GM21526 (cell line): ENCODE results near the gene MCL1.

Source experiments
- ATAC-seq: cut with Tn5 transposase; IDR thresholded peaks from one replicate; pipeline ENCODE4 v1.9.1; 2021; ENCODE audit warnings: moderate library complexity; ENCODE audit not compliant: unreplicated experiment, low FRiP score

The MCL1 gene

GRCh38 chr1:150558761-150559655, 20.4 kb downstream of the MCL1 start:
- no peak for ATAC-seq

GRCh38 chr1:150558303-150558704, 21.1 kb downstream of the MCL1 start:
- ATAC-seq: no peak

GRCh38 chr1:150557813-150558212, 21.6 kb downstream of the MCL1 start:
- no peak for ATAC-seq

- ATAC-seq: no peak
These were observed 22.3 kb downstream of the MCL1 start for GRCh38 chr1:150557065-150557600.

GRCh38 chr1:150555971-150556865, 23.2 kb downstream of the MCL1 start:
- no peak for ATAC-seq

- no peak for ATAC-seq
These were observed 24.0 kb downstream of the MCL1 start for GRCh38 chr1:150555198-150555970.

- no peak for ATAC-seq
These were observed 25.3 kb downstream of the MCL1 start for GRCh38 chr1:150554086-150554452.

- ATAC-seq: no peak
These were observed 25.9 kb downstream of the MCL1 start for GRCh38 chr1:150553392-150554085.

GRCh38 chr1:150552911-150553289, 26.5 kb downstream of the MCL1 start:
- ATAC-seq: no peak

- ATAC-seq: no peak
These were observed 27.1 kb downstream of the MCL1 start for GRCh38 chr1:150552128-150552910.

- ATAC-seq: no peak
These were observed 27.7 kb downstream of the MCL1 start for GRCh38 chr1:150551784-150552127.

- ATAC-seq: no peak
These were observed 28.2 kb downstream of the MCL1 start for GRCh38 chr1:150551051-150551783.

- no peak for ATAC-seq
These were observed 29.0 kb downstream of the MCL1 start for GRCh38 chr1:150550222-150551050.

- ATAC-seq: no peak
These were observed 29.8 kb downstream of the MCL1 start for GRCh38 chr1:150549496-150550221.

- ATAC-seq: no peak
These were observed 30.5 kb downstream of the MCL1 start, which contains the start of gene ADAMTSL4 for GRCh38 chr1:150548632-150549495. Gene ADAMTSL4 (plus strand): TSS chr1:150549408. CDS start chr1:150552289, 2,881 bp downstream.

GRCh38 chr1:150548324-150548631, 31.1 kb downstream of the MCL1 start:
- ATAC-seq: no peak
